Stimulated activated CD8-positive, alpha-beta memory T cell treated with anti-CD3 and anti-CD28 coated beads, Interleukin-7, amount 100 ng/mL, for 1 hour (primary cell): Measurements from ENCODE around the gene PXDN.

Experiments
- DNase-seq, 2 donors: peaks; one replicate each; pipeline ENCODE4 v3.0.0-alpha.2; 2020; ENCODE audit warnings: low read depth in 2 of 2

The PXDN gene

GRCh38 chr2:1755436-1756191 lies 11.3 kb upstream of the PXDN start:
- no peak for DNase-seq

- no peak for DNase-seq
These were observed 10.3 kb upstream of the PXDN start for GRCh38 chr2:1754461-1755170.

GRCh38 chr2:1754046-1754445 lies 9.7 kb upstream of the PXDN start:
- no peak for DNase-seq

DNA sequence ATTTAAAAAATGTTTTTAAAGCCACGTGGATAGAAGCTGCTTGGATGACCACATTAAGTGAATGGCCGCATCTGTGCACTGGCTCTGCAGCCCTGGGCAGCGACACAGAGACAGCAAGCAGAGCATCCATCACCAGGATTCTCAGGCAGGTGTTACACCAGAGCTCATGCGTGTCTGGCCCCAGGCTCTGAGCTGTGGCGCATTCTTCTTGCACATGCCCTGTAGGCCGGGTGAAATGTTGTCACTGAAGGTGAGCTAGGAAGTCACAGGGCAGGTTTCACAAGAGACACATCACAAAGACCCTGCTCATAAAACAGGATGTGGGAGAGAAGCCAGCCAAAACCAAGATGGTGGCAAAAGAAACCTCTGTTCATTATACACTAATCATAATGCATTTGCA lies 8.4 kb upstream of the PXDN start:
- no peak for DNase-seq

GRCh38 chr2:1751767-1752725 lies 7.7 kb upstream of the PXDN start:
- no peak for DNase-seq

DNA sequence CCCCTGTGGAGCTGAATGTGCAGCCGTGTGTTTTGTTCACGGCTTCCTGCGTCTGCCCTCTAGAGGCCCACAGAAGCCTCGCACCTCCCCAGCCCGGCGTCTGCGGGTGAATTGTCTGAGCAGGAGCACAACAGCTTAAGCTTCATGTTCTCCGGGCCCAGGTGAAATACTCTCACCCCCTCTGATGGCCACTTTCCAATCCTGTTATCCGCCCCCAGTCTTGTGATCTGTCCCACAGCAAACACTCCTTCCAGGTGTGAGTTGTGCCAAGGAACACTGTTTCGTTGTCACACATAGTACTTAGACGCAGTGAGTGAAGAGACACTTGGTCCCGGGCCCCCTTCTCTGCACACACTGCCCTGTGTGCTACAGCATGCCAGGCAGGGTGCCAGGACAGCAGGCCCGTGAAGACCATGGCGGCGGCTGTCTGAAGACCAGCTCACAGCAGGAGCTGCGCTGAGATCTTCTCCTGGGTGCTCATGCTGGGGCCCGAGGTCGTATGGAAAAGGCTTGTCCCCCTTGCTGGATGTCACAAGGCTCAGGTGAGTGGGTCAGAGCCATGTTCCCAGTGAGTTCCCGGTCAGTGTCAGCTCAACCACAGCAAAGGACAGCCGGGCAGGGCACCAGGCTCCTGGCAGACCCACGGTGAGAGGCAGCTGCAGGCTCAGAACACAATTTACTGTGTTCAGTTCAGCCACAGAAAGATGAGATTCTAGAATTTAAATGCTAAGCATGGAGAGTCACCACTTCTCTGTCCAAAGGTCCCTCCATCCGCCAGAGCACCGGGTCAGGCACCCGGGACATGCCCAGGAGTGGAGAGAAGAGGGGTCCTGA lies 6.8 kb upstream of the PXDN start:
- peak in 1 of 2 donors; percentile 11 for DNase-seq

- DNase-seq: no peak
These were observed 6.1 kb upstream of the PXDN start for GRCh38 chr2:1750270-1750932.

- no peak for DNase-seq
These were observed 5.3 kb upstream of the PXDN start for GRCh38 chr2:1749489-1750119.

- DNase-seq: no peak
These were observed 4.6 kb upstream of the PXDN start for GRCh38 chr2:1748741-1749488.

DNA sequence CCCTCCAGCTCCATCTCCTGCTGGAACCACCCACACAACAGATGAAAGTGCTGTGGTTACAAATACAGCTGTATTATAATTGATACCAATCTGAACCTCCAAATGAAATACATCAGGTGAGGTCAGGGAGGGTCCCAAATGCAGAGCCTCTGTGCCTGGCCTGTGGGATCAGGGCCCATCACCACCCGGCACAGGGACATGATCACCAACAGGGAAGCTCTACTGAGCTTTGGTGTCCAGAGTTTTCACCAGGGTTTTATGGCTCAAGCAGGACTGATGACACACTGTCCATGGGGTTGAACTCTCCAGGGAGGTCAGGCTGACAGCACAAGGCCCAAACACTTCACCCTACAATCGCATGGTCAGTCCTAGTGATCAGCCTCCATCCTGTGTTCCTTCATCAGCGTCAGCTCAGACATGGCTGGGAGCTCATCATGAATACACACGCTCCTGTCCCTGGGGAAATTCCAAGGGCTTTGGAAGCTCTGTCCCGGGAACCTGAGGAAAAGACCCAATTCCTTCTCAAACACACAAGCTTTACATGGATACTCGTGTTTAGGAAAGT lies 3.9 kb upstream of the PXDN start:
- DNase-seq: no peak

- no peak for DNase-seq
These were observed 3.0 kb upstream of the PXDN start for GRCh38 chr2:1747065-1747941.

DNA sequence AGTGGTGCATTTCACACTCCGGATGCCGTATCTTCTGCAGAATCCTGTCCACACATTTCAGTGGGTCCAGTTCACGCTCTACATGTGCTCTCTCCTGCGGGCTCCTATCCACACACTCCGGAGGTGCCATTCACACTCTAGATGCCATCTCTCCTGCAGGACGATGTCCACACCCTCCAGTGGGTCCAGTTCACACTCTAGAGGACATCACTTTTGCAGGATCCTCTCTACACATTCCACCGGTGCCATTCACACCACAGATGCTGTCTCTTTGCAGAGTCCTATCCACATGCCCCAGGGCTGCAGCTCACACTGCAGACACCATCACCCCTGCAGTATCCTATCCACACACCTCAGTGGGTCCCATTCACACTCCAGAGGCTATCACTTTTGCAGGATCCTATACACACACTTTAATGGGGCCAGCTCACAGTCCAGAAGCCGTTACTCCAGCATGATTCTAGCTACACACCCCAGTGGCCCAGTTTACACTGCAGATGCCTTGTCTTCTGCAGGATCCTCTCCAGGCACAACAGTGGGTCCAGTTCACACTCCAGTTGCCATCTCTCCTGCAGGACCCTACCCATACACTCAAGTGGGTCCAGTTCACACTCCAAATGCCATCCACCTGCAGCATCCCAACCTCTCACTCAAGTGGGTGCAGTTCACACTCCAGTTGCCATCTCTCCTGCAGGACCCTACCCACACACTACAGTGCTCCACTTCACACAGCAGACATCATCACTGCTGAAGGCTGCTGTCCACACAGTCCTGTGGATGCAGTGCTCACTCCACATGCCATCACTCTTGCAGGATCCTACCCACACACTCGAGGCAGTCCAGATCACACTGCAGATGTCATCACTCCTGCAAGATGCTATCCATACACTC lies 2.1 kb upstream of the PXDN start:
- DNase-seq: no peak

DNA sequence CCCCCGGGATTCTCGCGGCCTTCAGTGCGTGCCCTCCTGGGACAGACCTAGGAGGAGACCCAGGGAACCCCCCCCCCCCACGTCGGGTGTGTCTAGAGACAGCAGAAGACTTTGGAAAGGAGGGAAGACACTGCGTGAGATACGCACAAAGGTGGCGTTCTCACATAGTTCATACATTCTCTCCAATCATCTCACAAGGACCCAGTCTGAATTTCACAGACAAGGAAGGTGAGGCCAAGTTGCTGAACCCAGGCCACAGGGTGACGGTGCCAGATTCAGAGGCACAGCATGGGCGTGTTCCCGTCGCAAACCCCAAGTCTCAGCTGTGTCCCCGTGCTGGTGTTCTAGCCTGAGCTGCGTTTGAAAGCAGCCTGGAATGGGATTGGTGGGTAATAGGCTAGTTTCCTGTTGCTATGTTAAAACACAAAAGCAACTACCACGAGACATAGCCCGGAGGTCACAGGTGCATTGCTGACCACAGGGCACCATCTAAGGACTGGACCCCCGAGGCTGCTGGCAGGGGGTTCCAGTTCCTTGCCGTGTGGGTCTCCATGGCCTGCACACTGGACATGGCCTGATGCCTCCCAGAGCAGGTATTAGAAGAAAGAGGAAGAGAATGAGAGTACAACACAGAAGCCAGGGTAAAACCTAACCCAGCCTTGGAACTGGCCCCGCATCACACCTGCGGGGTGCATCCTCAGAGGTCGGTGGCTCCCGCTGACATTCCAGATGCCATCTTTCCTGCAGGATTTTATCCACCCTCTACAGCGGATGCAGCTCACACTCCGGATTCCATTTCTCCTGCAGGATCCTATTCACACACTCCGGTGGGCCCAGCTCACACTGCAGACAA lies 1.1 kb upstream of the PXDN start:
- no peak for DNase-seq

GRCh38 chr2:1744151-1744445 lies 217 bp downstream of the PXDN start:
- DNase-seq: no peak

DNA sequence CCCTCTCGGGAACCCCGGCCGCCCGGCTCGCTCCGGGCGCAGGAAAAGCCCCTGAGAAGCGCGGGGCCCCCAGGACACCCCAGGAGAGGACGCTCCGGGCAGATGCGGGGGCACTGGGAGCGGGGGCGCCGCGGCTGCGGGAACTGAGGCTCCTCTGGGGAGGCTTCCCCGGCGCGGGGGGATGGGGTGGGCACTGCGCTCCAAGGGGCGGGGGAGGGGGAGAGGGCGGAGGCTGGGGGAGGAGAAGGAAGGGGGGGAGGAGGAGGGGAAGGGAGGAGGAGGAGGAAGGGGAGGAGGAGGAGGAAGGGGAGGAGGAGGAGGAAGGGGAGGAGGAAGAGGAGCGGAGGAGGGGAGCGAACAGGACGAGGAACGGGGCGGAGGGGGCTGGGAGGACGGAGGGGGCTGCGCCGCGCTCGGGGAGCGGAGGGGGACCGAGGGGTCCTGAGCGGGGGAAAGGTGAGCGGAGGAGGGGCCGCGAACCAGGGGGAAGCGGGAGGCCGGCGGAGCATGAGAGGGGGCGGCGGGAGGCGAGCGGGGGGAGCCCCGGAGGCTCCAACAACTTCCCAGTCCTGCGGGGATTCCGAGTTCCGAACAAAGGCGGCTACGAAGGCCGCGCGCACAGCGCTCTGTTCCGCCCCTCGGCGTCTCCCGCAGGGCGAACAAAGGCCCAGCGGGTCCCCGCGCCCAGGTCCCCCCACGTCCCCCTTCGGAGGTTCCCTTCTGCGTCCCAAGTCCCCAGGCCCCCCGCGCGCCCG lies 742 bp downstream of the PXDN start:
- DNase-seq: no peak
